ENCODE measurements around the gene SEMA6A.
"Not testable (repeated sequence)": the region's sequence is repeated elsewhere in the genome, so short reads cannot be mapped to it uniquely, and the experiment has no call there.

SEMA6A gene

GRCh38 chr5:116553366-116553765 lies 21.3 kb downstream of the SEMA6A start:
- no peak for TF ChIP-seq CTCF (conservative IDR thresholded peaks at IDR 0.05; ENCODE audit: low read depth, low read length)
- no peak for DNase-seq (ENCODE audit: low read depth)
- no peak overlapping the region for H3K4me3 ChIP-seq (ENCODE audit: low read depth, low read length)

GRCh38 chr5:116550082-116550481 lies 24.5 kb downstream of the SEMA6A start:
- no peak overlapping the region for H3K4me3 ChIP-seq (ENCODE audit: low read depth, low read length)
- DNase-seq (ENCODE audit: low read depth), result no peak
- no peak for TF ChIP-seq CTCF (conservative IDR thresholded peaks at IDR 0.05; ENCODE audit: low read depth, low read length)

GRCh38 chr5:116546743-116547124 lies 27.9 kb downstream of the SEMA6A start:
- H3K4me3 ChIP-seq (ENCODE audit: low read depth, low read length), result no peak overlapping the region
- no peak for DNase-seq (ENCODE audit: low read depth)
- no peak for TF ChIP-seq CTCF (conservative IDR thresholded peaks at IDR 0.05; ENCODE audit: low read depth, low read length)

- no peak for TF ChIP-seq CTCF (conservative IDR thresholded peaks at IDR 0.05; ENCODE audit: low read depth, low read length)
- no peak overlapping the region for H3K4me3 ChIP-seq (ENCODE audit: low read depth, low read length)
- DNase-seq (ENCODE audit: low read depth), result no peak
Measured at GRCh38 chr5:116546033-116546742, 28.4 kb downstream of the SEMA6A start.

GRCh38 chr5:116545465-116545864 lies 29.2 kb downstream of the SEMA6A start:
- not testable (repeated sequence) for H3K4me3 ChIP-seq (ENCODE audit: low read depth, low read length); DNase-seq (ENCODE audit: low read depth)

GRCh38 chr5:116544531-116545241 lies 29.9 kb downstream of the SEMA6A start:
- DNase-seq (ENCODE audit: low read depth), result no peak
- H3K4me3 ChIP-seq (ENCODE audit: low read depth, low read length), result no peak overlapping the region
- no peak for TF ChIP-seq CTCF (conservative IDR thresholded peaks at IDR 0.05; ENCODE audit: low read depth, low read length)

- no peak overlapping the region for H3K4me3 ChIP-seq (ENCODE audit: low read depth, low read length)
- DNase-seq (ENCODE audit: low read depth), result peak; percentile 34
- no peak for TF ChIP-seq CTCF (conservative IDR thresholded peaks at IDR 0.05; ENCODE audit: low read depth, low read length)
Measured at GRCh38 chr5:116543501-116543900, 31.1 kb downstream of the SEMA6A start.

All from choroid plexus epithelial cell (primary cell).